Stimulated activated CD4-positive, alpha-beta T cell treated with anti-CD3 and anti-CD28 coated beads, Interleukin-12 subunit alpha, Interleukin-12 subunit beta, amount 100 ng/mL, for 48 hours (primary cell): ENCODE measurements around the gene LRRC46.

ENCODE experiments used
- DNase-seq, 3 donors: peaks; one replicate each; pipeline ENCODE4 v3.0.0-alpha.2; 2020; ENCODE audit warnings: low read depth in 2 of 3, low spot score in 1 of 3

The LRRC46 gene, protein sequence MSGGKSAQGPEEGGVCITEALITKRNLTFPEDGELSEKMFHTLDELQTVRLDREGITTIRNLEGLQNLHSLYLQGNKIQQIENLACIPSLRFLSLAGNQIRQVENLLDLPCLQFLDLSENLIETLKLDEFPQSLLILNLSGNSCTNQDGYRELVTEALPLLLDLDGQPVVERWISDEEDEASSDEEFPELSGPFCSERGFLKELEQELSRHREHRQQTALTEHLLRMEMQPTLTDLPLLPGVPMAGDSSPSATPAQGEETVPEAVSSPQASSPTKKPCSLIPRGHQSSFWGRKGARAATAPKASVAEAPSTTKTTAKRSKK

DNA sequence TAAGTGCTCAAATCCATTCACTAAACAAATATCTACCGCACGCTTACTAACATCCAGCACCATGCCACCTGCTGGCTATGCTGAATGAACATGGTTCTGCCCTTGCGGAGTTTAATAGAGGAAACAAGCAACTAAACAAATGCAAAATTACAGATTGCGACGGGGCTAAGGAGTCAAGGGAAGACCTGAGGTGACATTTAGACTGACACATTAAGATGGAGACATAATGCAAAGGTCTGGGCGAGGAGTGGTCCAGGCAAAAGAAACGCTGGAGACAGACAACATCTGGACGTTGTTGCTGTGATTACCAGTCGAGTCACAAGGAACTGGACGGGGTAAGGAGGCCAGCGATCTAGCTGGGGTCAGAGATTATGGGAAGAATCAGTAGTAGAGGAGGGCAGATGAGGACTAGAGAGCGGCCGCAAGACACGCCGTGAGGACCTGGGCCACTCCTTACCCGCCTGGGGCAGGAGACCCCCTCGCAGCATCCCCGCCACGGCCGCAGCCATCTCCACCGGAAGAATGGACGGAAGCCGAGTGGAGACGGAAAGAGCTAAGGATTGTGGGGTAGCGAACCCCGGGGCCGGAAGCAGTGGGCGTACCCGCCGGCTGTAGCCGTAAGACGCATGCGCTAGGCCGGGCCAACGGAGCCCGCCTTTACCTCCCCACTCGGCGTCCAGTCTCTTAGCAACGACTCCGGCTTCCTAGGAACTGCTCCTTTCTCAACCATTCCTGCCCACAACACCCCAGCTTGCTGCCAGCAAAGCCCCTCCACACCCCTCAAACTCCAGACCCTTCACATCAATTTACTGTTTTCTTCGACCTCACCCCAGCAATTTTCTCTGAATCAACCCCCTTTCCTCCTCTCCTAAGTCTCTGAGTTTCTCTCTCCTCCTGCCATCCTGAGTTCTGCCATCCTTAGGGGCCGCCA lies at the start of gene LRRC46, which contains the start of gene MRPL10:
TSS of gene LRRC46 (plus strand) at position 668 of the 931 bp plus-strand sequence. CDS start 320 bp downstream, outside the sequence.
TSS of gene MRPL10 (minus strand) at position 539 of the 931 bp plus-strand sequence. CDS start at position 509, 30 bp downstream.
- DNase-seq, result peak; percentile 82 to 91 (median 89)

DNA sequence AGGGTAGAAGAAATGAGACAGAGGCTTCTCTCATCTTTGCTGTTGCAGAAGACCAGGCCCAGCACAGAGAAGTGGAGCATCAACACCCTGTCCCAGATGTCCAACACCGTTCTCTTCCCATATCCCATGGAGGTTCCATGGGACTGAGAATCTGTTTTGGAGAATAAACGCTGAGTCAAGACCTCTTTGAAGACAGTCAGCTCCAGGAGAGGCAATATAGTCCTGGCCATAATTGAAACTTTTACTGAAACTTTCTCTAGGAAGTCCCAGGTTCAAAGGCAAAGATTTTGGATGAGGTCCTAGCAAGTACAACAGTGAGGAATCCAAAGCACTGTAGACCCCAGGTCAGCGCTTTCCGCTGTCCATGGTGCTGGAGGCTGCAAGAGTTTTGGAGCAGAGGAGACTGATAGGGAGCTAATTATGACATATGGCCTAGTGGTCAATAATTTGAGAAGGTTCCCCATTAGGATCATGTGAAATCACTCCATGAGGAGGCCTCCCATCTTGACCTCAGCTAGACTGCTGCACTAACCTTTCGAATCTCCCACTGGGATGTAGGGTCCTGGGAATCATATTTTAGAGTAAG lies 45.8 kb upstream of the LRRC46 start:
- DNase-seq, result no peak

DNA sequence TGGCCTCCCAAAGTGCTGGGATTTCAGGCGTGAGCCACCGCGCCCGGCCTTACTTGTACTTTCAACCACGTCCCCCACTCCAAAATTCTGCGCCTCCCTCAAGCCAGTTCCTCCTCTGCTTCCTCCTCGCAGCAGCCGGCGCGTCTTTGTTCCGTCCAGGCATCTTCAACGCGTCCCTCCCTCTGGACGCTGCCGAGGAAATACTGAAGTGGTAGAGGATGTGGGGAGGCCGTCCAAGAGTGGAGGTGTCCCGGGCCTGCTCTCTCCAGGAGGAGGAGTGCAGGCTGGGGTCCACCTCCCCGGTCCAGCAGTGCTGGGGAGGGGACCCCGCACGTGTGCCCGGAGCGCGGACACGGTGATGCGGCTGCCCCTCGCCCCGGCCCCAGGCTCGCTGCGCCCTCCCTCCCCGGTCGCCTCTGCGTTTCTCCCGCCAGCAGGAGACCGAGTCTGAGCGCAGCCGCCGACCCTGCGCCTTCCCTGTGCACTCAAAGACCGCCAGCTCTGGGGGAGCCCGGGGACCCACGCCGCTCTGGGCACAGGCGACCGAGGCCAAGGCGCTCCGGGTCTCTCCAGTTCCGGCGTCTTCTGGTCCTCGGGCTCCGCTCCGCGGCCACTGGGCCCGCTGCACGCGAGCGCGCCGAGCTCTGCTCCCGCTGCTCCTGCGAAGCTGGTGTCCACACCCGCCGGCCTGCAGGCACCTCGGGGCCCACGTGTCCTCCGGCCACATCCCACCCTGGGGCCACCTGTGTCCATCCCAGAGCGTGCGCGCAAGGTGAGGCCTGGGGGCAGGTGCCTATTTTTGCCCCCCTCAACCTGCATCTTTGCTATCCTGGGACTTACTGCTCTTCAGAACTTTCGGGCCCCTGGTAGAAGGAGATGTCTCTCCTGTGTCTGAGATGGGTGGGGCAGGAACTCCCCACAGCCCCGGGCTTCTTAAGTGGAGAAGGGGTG lies 41.6 kb upstream of the LRRC46 start:
- DNase-seq, result peak; percentile 21 to 65 (median 35)

DNA sequence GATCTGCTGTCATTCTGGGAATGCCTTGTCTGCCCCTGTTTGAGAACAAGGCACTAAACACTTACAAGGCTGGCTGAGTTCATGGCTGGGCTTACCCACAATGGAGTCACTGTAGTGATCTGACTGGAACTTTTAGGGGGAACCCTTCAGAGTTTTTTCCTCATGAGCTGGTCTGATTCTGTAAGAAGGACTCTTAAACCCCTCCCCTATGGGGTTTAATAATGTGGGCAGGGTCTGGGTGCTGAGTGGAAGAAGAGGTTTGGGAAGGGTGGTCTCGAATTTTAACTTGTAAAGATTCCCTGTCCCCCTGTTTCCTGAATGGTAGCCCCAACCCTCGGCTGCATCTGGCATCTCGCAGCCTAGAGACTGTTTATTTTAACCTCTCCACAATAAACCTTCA lies 40.4 kb upstream of the LRRC46 start:
- DNase-seq, result no peak

DNA sequence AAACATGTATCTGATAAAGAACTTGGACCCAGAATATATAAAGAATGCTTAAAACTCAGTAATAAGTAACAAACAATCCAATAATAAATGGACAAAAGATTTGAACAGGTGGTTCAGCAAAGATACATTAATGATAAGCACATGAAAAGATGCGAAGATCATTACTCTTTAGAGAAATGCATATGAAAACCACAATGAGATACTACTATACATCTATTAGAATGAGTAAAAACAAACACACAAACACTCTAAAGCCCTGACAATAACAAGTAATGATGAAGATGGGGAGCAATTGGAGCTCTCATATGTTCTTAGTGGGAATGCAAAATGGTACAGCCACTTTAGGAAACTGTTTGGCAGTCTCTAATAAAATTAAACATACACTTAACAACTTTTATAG lies 39.0 kb upstream of the LRRC46 start:
- no peak for DNase-seq

DNA sequence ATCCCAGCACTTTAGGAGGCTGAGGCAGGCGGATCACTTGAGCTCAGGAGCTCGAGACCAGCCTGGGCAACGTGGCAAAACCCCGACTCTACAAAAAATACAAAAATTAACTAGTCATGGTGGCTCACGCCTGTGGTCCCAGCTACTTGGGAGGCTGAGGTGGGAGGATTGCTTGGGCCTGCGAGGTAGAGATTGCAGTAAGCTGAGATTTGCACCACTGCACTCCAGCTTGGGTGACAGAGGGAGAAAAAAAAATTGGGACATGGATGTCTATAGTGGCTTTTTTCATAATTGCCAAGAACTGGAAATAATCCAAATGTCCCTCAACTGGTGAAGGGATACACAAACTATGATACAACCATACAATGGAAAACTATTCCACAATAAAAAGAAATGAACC lies 38.5 kb upstream of the LRRC46 start:
- no peak for DNase-seq

DNA sequence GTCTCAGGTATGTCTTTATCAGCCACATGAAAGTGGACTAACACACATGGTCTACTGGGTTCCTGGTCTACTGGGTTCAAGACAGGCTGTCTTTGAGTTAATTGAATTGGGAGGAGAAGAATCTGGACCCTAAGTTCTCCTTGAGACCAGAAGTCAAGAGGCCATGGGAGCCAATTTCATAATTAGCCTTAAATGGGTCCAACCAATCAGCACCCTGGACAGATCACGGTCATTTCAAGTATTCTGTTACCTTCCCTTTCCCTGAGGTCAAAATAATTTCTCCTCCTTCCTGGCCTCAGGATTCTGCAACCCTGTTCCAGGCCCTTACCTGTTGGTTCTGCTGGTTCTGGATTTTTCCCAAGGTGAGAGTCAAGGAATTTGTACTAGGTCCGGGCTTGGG lies 33.7 kb upstream of the LRRC46 start:
- DNase-seq, result no peak

DNA sequence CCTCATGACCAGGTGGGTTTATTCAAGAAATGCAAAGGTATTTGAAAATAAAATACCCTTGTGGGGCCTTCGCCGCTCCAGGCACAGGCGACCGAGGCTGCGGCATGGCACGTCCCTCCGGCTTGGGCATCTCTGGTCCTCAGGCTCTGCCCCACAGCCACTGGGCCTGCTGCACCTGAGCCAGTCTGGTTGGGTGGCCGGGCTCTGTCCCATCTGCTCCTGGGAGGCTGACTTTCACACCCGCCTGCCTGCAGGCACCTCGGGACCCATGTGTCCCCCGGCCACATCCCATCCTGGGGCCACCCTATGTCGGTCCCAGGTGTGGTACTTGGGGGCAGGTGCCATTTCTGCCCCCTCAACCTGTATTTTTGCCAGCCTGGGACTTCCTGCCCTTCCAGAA lies 30.8 kb upstream of the LRRC46 start:
- no peak for DNase-seq

DNA sequence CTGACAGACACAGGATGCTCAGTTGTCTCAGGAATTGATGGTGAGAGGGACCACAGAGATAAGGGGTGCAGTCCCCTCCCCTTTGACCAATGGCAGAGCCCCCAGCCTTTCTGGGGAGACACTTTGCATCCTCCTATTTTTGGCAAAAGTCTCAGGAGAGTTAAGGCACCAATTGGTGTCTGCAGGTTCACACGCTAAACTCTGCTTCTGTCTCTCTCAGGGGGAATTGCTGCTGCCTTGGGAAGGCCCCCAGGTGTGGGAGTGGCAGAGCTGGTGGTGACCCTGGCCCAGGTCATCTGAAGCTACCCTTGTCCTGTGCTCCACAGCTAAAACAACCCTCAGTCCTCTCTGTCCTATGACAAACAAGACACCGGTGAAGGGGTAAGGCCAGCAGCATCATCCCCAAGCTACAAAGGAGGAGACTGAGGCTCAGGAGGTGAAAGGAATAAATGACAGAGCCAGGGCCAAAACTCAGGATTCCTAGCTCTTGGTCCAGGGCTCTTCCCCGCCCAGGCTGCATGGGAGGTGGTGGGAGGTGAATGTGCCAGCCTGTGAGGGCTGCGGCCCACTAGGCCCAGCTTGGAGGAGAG lies 30.2 kb upstream of the LRRC46 start:
- DNase-seq, result no peak

DNA sequence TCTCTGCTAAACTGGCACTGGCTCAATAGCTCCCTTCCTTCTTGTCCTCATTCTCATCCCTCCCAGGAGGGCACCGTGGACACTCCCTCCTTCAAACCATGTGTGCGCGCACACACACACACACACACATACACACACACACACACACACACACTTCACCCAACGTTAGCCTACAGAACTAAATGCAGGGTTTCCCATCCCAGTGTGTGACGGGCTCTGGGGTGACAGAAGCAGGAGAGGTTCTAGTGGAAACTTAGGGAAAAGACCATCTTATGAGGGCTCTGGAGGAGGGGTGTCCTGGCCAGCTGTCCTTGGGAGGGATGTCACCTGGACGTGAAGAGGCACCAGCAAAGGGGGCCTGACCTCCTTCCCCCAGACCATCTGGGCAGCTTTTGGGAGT lies 29.6 kb upstream of the LRRC46 start:
- no peak for DNase-seq

DNA sequence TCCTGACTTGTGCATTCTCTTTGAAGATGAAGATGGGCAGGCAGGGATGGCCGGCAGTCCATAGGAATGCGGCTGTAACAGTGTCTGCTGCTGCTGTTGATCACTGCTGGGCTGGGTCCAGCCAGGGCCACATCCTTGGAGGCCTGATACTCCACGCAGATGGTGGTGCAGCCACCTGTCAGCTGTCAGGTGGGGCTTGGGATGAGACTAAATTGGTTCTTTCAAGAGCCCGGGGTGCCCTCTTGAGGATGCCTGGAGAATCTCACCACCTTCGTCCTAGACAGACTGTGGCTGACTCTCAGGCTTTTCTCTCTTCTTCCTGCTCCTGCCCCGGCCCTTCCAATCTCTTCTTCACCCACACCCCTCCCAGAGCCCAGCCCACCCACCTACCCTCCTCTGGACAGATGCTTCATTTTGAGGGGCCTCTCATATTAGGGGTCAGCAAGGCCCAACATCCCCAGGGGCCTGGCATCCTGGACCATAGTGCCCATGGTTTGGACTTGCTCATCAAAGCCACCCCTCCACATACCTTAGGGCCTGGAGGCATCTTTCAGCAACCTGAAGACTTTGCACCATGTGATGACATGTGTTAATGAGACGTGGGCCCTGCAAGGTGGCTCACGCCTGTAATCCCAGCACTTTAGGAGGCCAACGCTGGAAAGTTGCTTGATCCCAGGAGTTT lies 29.0 kb upstream of the LRRC46 start:
- peak; percentile 38 to 58 (median 47) for DNase-seq

DNA sequence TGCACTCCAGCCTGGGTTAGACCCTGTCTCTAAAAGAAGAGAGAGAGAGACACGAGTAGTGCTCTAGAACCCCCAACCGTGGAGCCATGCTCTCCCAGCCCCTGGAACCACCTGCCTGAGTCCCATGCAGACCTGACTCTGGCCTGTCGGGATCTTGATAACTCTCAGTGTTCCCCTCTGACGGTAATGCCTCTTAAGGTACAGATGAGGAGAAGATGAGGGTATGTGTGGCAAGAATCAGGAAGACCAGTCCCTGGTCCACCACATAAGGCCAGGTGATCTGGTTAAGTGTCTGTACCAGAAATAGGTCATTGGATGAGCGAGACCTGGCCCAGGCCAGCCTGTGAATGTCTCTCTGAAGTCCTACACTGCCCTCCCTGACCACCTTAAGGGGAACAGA lies 28.3 kb upstream of the LRRC46 start:
- DNase-seq, result no peak

DNA sequence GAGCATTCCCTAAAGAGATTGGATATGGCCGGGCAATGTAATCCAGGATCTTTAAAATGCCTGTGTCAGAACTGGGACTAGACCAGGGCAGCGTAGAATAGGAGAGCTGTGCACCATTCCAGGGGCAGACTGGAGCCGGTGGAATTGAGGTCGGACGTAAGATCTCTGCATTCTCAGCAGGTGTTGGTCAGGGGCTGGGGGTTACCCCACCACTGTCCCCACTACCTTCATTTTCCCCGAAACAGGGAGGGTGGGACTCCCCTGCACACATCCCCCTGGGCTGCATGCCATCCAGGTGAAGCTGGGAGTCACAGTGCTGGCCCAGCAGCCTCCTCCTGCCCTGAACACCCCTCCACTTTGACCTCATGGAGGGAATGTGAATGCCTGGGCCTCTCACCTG lies 27.7 kb upstream of the LRRC46 start:
- DNase-seq, result no peak

DNA sequence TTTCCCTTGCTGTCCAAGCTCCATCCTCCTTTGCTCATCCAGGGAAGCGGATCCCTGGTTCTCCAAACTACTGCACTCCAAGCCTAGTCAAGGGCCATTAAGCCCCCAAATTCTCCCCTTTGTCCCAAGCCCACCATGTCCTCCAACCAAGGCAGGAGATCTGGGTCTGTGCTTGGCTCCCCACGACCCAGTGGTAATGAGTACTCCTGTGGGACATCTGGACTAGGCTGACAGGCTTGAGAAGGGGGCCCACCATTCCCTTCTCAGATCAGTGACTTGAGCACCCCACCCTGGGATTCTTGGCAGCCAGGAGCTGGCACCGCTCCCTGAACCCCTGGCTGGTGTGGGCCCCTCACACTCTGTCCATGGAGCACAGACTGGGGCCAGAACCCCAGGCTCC lies 27.0 kb upstream of the LRRC46 start:
- DNase-seq, result no peak

DNA sequence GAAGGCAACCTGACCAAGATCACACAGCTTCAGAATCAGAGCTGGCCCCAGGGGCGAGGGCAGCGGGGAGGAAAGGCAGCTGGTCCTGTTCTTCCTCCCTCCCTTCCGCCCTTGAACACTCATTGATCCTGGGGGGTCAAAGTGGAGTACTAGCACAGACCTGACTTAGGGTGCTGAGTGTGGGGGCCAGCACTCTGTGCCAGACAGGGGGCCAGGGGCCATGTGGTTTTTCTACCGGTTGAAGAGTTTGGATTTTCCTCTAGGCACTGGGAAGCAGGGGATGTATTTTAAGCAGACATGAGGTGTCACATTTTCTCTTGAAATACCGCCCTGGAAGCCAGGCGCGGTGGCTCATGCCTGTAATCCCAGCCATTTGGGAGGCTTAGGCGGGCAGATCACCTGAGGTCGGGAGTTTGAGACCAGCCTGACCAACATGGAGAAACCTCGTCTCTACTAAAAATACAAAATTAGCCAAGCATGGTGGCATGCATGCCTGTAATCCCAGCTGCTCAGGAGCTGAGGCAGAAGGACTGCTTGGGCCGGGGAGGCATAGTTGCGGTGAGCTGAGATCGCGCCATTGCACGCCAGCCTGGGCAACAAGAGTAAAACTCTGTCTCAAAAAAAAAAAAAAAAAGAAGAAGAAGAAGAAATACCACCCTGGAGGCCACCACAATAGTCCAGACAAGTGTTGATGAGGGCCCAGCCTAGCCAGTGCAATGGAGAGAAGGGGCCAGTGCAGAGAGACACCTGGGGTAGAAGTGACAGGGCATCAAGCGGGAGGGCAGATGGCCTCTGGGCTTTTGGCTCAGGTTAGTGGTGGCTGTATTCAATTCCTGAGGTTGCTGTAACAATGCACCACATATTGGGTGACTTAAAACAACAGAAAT lies 25.2 kb upstream of the LRRC46 start:
- no peak for DNase-seq

DNA sequence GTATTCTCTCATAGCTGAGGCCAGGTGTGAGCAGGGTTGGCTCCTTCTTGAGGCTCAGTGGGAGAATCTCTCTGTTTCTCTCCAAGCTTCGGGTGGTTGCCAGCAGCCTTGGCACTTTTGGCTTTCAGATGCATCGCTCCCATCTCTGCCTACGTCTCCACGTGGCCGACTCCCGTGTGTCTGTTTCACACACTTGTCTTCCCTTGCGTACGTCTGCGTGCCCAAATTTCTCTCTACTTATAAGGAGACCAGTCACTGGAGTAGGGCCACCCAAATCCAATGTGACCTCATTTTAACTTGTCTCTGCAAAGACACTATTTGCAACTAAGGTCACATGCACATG lies 24.6 kb upstream of the LRRC46 start:
- DNase-seq, result no peak

DNA sequence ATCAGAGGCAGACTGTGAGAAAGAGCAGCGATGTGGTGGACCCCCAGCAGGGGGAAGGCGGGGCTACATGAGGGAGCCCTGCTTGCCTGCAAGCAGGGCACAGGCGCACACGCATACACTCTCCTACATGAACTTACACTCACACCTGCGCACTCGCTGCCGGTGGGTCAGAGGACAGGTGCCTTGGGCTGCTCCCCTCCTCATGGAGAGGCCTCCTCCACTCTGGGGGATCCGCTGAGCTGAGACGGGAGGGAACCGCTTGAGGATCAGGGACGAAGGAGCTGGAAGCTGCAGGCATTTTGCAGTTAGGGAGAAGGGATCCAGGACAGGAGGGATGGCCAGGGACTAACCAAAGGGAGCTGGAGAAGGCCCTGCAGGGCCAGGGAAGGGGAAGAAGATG lies 24.0 kb upstream of the LRRC46 start:
- no peak for DNase-seq

DNA sequence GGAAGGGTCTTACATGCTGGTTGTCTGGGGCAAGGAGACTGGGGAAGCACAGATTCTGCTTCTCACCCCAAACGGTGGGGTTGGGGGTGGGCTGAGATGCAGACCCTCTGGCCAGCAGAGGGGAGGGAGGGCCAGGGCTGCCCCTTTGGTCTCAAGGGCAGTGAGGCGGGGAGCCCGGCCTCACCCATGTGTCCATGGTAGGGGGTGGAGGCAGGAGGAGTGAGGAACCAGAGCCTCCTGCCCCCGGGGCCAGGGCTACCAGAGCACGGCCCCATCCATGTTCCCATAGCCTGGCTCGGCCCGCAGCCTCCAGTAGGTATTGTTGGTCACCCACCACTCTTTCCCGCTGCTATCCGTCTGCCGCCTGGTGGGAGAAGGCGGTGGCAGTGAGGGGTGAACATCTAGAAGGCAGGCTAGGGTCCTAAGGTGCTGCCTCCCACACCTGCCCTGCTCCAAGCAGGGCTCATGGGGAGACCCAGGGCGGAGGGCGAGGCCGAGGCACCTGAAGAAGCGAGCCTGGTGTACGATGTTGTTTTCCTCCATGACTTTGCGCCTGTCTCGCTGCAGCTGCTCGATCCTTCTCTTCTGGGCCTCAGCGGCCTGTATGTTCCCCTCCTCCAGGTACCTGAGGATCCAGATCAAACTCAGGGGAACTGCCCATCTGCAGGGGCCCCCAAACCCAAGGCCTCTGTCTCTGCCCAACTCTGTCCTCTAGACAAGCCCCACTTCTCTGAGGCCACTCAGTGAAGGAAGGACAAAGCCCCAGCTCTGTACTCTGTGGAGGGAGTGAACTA lies 23.2 kb upstream of the LRRC46 start:
- DNase-seq, result no peak
